ENCODE data around the gene ADAMTS18. TPM values are rescaled to one million over a fixed set of nuclear protein-coding genes. Genes with fewer than 3 reads are reported as not detected.

The ADAMTS18 gene
- polyA plus RNA-seq, 1 of the 3 experiments (the other 2 are of a cell fraction), result under 0.01 TPM

- TF ChIP-seq SIN3A (IDR thresholded peaks at IDR 0.05; ENCODE audit: borderline replicate concordance, low read depth, low read length), result no peak
- TF ChIP-seq RAD21 (IDR thresholded peaks at IDR 0.05; ENCODE audit: low read length), result no peak
- TF ChIP-seq MEF2A (IDR thresholded peaks at IDR 0.05; ENCODE audit: borderline replicate concordance, low read depth), result no peak
- no peak for TF ChIP-seq RFX5 (IDR thresholded peaks at IDR 0.05; ENCODE audit: low read length)
- no peaks in the 10 kb centered on the region for H3K79me2 ChIP-seq (ENCODE audit: insufficient read depth)
- no peaks in the 10 kb centered on the region for H3K9me3 ChIP-seq
- no peaks in the 10 kb centered on the region for H3K36me3 ChIP-seq (replicated peaks in 1 of 2; ENCODE audit: control insufficient read depth in 1 of 2, insufficient read depth in 2 of 2, low read length in 1 of 2)
- no peaks in the 10 kb centered on the region for H3K27me3 ChIP-seq (ENCODE audit: insufficient read depth)
- H3K4me1 ChIP-seq (ENCODE audit: control insufficient read depth in 1 of 2, insufficient read depth in 2 of 2, low read depth in 1 of 2, low read length in 1 of 2), result no peaks in the 10 kb centered on the region
- H3K27ac ChIP-seq (ENCODE audit: low read depth in 2 of 2, low read length in 1 of 2), result no peak overlapping the region
- H3K4me3 ChIP-seq (ENCODE audit: low read depth in 2 of 2, low read length in 1 of 2), result no peak overlapping the region
- 30% methylated on average over 2 of the region's 2 CpGs for WGBS (ENCODE audit: low lambda C conversion rate)
- H3K4me2 ChIP-seq, result no peak overlapping the region
- POLR2A ChIA-PET, result no interaction called here
- CTCF ChIA-PET, result no interaction called here
- H3F3A ChIP-seq (replicated peaks; ENCODE audit: insufficient read depth), result no peaks in the 10 kb centered on the region
- no peak overlapping the region for H2AFZ ChIP-seq (ENCODE audit: low read depth)
- H3K9ac ChIP-seq, result no peak overlapping the region
- DNase-seq, result no peak
- no peaks in the 10 kb centered on the region for H3K9me2 ChIP-seq
- H4K20me1 ChIP-seq (ENCODE audit: insufficient read depth), result no peaks in the 10 kb centered on the region
These were observed 112.1 kb downstream of the ADAMTS18 start for GRCh38 chr16:77322757-77323156.

GRCh38 chr16:77317059-77317458 is 117.8 kb downstream of the ADAMTS18 start:
- H3K9me2 ChIP-seq, result no peaks in the 10 kb centered on the region
- H2AFZ ChIP-seq (ENCODE audit: low read depth), result no peak overlapping the region
- H3K9ac ChIP-seq, result no peak overlapping the region
- H3K79me2 ChIP-seq (ENCODE audit: insufficient read depth), result no peaks in the 10 kb centered on the region
- no peak overlapping the region for H3K4me3 ChIP-seq (ENCODE audit: low read depth in 2 of 2, low read length in 1 of 2)
- no peaks in the 10 kb centered on the region for H3F3A ChIP-seq (replicated peaks; ENCODE audit: insufficient read depth)
- no peaks in the 10 kb centered on the region for H3K36me3 ChIP-seq (replicated peaks in 1 of 2; ENCODE audit: control insufficient read depth in 1 of 2, insufficient read depth in 2 of 2, low read length in 1 of 2)
- no peaks in the 10 kb centered on the region for H3K27me3 ChIP-seq (ENCODE audit: insufficient read depth)
- no peak for DNase-seq
- no peak for TF ChIP-seq PBX3 (IDR thresholded peaks at IDR 0.05)
- no peak for TF ChIP-seq MXI1 (IDR thresholded peaks at IDR 0.05; ENCODE audit: low read depth, low read length)
- no peak for TF ChIP-seq JUND (IDR thresholded peaks at IDR 0.05)
- no peak for TF ChIP-seq SMC3 (IDR thresholded peaks at IDR 0.05; ENCODE audit: low read depth, low read length)
- TF ChIP-seq EZH2phosphoT487 (IDR thresholded peaks at IDR 0.05; ENCODE audit: borderline replicate concordance, low read depth), result no peak
- no peak for TF ChIP-seq USF2 (IDR thresholded peaks at IDR 0.05; ENCODE audit: borderline replicate concordance, low read depth, low read length)
- no peak for TF ChIP-seq RAD21 (IDR thresholded peaks at IDR 0.05; ENCODE audit: low read length)
- no peak for TF ChIP-seq GABPA (IDR thresholded peaks at IDR 0.05; ENCODE audit: low read depth)
- TF ChIP-seq RCOR1 (IDR thresholded peaks at IDR 0.05; ENCODE audit: low read length), result no peak
- no peak for TF ChIP-seq TAF1 (IDR thresholded peaks at IDR 0.05; ENCODE audit: borderline replicate concordance, low read depth, low read length)
- TF ChIP-seq TEAD4 (IDR thresholded peaks at IDR 0.05; ENCODE audit: borderline replicate concordance, insufficient read depth), result no peak
- no peak for TF ChIP-seq TCF12 (IDR thresholded peaks at IDR 0.05)
- no peak for TF ChIP-seq FOXM1 (IDR thresholded peaks at IDR 0.05; ENCODE audit: low read depth)
- TF ChIP-seq GATA2 (CRISPR knock-in tag; IDR thresholded peaks at IDR 0.05), result no peak
- TF ChIP-seq RXRA (IDR thresholded peaks at IDR 0.05; ENCODE audit: borderline replicate concordance, low read depth), result no peak
- TF ChIP-seq FOXJ3 (CRISPR knock-in tag; IDR thresholded peaks at IDR 0.05), result no peak
- no peaks in the 10 kb centered on the region for H3K9me3 ChIP-seq
- ChIA-PET POLR2A (no interaction called here), CTCF (no interaction called here)
- H4K20me1 ChIP-seq (ENCODE audit: insufficient read depth), result no peaks in the 10 kb centered on the region
- 82% methylated on average over 1 of the region's 2 CpGs for WGBS (ENCODE audit: low lambda C conversion rate)
- no peak overlapping the region for H3K4me2 ChIP-seq
- H3K4me1 ChIP-seq (ENCODE audit: control insufficient read depth in 1 of 2, insufficient read depth in 2 of 2, low read depth in 1 of 2, low read length in 1 of 2), result no peaks in the 10 kb centered on the region
- no peak overlapping the region for H3K27ac ChIP-seq (ENCODE audit: low read depth in 2 of 2, low read length in 1 of 2)
